Uterus (tissue), 2 donors: Measurements from ENCODE around the gene PTPRD.

Experiments
- POLR2A ChIP-seq, 2 donors: fragments of 450-650 bp; IDR thresholded peaks; one replicate each; pipeline ENCODE4 v1.6.1; 2016; ENCODE audit warnings: antibody characterized with exemption in 2 of 2, mild to moderate bottlenecking in 1 of 2, moderate library complexity in 1 of 2
- TF ChIP-seq, protein P1 (sequence below), 4 experiments: fragments of 200-600 bp in 2 of 4; fragments of 450-650 bp in 2 of 4; sonication (generic) in 2 of 4; IDR thresholded peaks; one replicate each; pipeline ENCODE4 v1.5.1; 2016 to 2019; ENCODE audit warnings: antibody characterized with exemption in 4 of 4, mild to moderate bottlenecking in 2 of 4, moderate library complexity in 1 of 4

DNA sequence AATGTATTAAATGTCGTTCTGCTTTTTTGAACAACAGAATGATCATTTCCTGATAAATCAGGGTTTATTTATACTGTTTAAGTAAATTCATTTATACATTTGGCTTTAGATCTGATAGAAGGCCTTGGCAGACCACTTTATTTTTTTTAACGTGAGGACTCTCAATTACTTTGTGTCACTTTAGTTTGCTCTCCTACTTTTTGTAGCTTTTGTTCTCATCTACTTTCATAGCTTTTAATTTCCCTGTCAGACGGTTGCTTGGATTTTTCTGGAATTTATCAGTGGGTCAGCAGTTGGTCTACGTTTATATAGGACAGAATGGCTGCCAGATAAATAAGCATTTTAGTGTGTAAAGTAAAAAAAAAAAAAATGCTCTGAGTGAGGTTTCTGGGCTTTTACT lies 1910.9 kb downstream of the PTPRD start:
- TF ChIP-seq, protein P1, sequence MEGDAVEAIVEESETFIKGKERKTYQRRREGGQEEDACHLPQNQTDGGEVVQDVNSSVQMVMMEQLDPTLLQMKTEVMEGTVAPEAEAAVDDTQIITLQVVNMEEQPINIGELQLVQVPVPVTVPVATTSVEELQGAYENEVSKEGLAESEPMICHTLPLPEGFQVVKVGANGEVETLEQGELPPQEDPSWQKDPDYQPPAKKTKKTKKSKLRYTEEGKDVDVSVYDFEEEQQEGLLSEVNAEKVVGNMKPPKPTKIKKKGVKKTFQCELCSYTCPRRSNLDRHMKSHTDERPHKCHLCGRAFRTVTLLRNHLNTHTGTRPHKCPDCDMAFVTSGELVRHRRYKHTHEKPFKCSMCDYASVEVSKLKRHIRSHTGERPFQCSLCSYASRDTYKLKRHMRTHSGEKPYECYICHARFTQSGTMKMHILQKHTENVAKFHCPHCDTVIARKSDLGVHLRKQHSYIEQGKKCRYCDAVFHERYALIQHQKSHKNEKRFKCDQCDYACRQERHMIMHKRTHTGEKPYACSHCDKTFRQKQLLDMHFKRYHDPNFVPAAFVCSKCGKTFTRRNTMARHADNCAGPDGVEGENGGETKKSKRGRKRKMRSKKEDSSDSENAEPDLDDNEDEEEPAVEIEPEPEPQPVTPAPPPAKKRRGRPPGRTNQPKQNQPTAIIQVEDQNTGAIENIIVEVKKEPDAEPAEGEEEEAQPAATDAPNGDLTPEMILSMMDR (IDR thresholded peaks at IDR 0.05): no peak
- TF ChIP-seq POLR2A (IDR thresholded peaks at IDR 0.05): no peak
